Activated T-helper 1 cell treated with anti-CD3 and anti-CD28 coated beads, Interleukin-2, amount 50 U/mL, for 16 hours (primary cell): Measurements from ENCODE around the gene NFIB.

Experiments
- DNase-seq, 2 donors: peaks; one replicate each; pipeline ENCODE4 v3.0.0-alpha.2; 2020; ENCODE audit warnings: low read depth in 1 of 2, low spot score in 1 of 2

The NFIB gene

GRCh38 chr9:14249527-14249926 is 64.4 kb downstream of the NFIB start:
- no peak for DNase-seq

- DNase-seq: no peak
These were observed 65.8 kb downstream of the NFIB start for GRCh38 chr9:14248149-14248548.

- no peak for DNase-seq
These were observed 66.4 kb downstream of the NFIB start for GRCh38 chr9:14247577-14247976.

- no peak for DNase-seq
These were observed 67.0 kb downstream of the NFIB start for GRCh38 chr9:14246951-14247350.

GRCh38 chr9:14245901-14246525 is 67.9 kb downstream of the NFIB start:
- DNase-seq: no peak

GRCh38 chr9:14243514-14244042 is 70.4 kb downstream of the NFIB start:
- no peak for DNase-seq

GRCh38 chr9:14242150-14242805 is 71.7 kb downstream of the NFIB start:
- no peak for DNase-seq

- no peak for DNase-seq
These were observed 73.4 kb downstream of the NFIB start for GRCh38 chr9:14240537-14240936.

- no peak for DNase-seq
These were observed 75.4 kb downstream of the NFIB start for GRCh38 chr9:14238518-14238917.

GRCh38 chr9:14238079-14238478 is 75.9 kb downstream of the NFIB start:
- DNase-seq: no peak

GRCh38 chr9:14236591-14236990 is 77.3 kb downstream of the NFIB start:
- DNase-seq: no peak

- DNase-seq: no peak
These were observed 81.8 kb downstream of the NFIB start for GRCh38 chr9:14232111-14232510.

GRCh38 chr9:14231196-14231990 is 82.5 kb downstream of the NFIB start:
- DNase-seq: no peak

GRCh38 chr9:14228602-14229001 is 85.3 kb downstream of the NFIB start:
- no peak for DNase-seq

- DNase-seq: no peak
These were observed 86.9 kb downstream of the NFIB start for GRCh38 chr9:14226855-14227532.

GRCh38 chr9:14223081-14223480 is 90.9 kb downstream of the NFIB start:
- no peak for DNase-seq

GRCh38 chr9:14222149-14222835 is 91.6 kb downstream of the NFIB start:
- no peak for DNase-seq

- no peak for DNase-seq
These were observed 92.4 kb downstream of the NFIB start for GRCh38 chr9:14221558-14221957.

- DNase-seq: no peak
These were observed 92.8 kb downstream of the NFIB start for GRCh38 chr9:14221119-14221518.

GRCh38 chr9:14220256-14220655 is 93.7 kb downstream of the NFIB start:
- DNase-seq: no peak

GRCh38 chr9:14219850-14220249 is 94.1 kb downstream of the NFIB start:
- no peak for DNase-seq
